HAP-1 (cell line): ENCODE results near the gene WSCD2.

Experiments
- DNase-seq, 2 experiments: peaks; one replicate each; pipeline ENCODE4 v3.0.0-alpha.2; 2016 to 2020; ENCODE audit warnings: low spot score in 2 of 2
- H3K27me3 ChIP-seq: fragments of 250-450 bp; sonication (Bioruptor Pico); 2 replicates; pipeline ENCODE4 v1.5.1; 2020; ENCODE audit warnings: low read depth, mild to moderate bottlenecking, moderate library complexity
- H3K36me3 ChIP-seq: fragments of 250-450 bp; sonication (Bioruptor Pico); replicated peaks from 2 replicates; pipeline ENCODE4 v1.5.1; 2020; ENCODE audit warnings: mild to moderate bottlenecking
- H3K4me1 ChIP-seq: fragments of 250-450 bp; sonication (Bioruptor Pico); 2 replicates; pipeline ENCODE4 v1.5.1; 2020; ENCODE audit warnings: mild to moderate bottlenecking
- H3K4me3 ChIP-seq: fragments of 250-450 bp; sonication (Bioruptor Pico); 2 replicates; pipeline ENCODE4 v1.5.1; 2020; ENCODE audit warnings: mild to moderate bottlenecking, moderate library complexity
- H3K9me3 ChIP-seq: fragments of 250-450 bp; sonication (Bioruptor Pico); 2 replicates; pipeline ENCODE4 v1.5.1; 2020; ENCODE audit warnings: mild to moderate bottlenecking, moderate library complexity
- in situ Hi-C: fragments of 300-500 bp; cut with MboI; formaldehyde crosslinking; loops from 3 replicates; pipeline ENCODE4 v1.14.3; 2020; ENCODE audit warnings: low sequenced_read_pairs, inconsistent platforms, mixed read lengths

The WSCD2 gene

GRCh38 chr12:108282676-108283075 is 153.6 kb downstream of the WSCD2 start:
- H3K36me3 ChIP-seq = no peaks in the 10 kb centered on the region
- no peaks in the 10 kb centered on the region for H3K9me3 ChIP-seq
- in situ Hi-C loops = no loop called here
- no peak for DNase-seq
- H3K4me3 ChIP-seq = no peak overlapping the region
- H3K4me1 ChIP-seq = no peaks in the 10 kb centered on the region
- no peaks in the 10 kb centered on the region for H3K27me3 ChIP-seq

GRCh38 chr12:108284163-108284562 is 155.1 kb downstream of the WSCD2 start:
- Histone ChIP-seq H3K36me3 (no peaks in the 10 kb centered on the region), H3K4me1 (no peaks in the 10 kb centered on the region), H3K9me3 (no peaks in the 10 kb centered on the region), H3K27me3 (no peaks in the 10 kb centered on the region), H3K4me3 (no peak overlapping the region)
- in situ Hi-C loops = no loop called here
- DNase-seq = no peak

GRCh38 chr12:108285016-108285415 is 155.9 kb downstream of the WSCD2 start:
- H3K4me1 ChIP-seq = no peaks in the 10 kb centered on the region
- no peak overlapping the region for H3K4me3 ChIP-seq
- no peaks in the 10 kb centered on the region for H3K36me3 ChIP-seq
- H3K27me3 ChIP-seq = no peaks in the 10 kb centered on the region
- DNase-seq = no peak
- in situ Hi-C loops = no loop called here
- H3K9me3 ChIP-seq = no peaks in the 10 kb centered on the region

GRCh38 chr12:108287227-108287626 is 158.1 kb downstream of the WSCD2 start:
- H3K36me3 ChIP-seq = no peaks in the 10 kb centered on the region
- H3K9me3 ChIP-seq = no peaks in the 10 kb centered on the region
- H3K4me1 ChIP-seq = no peaks in the 10 kb centered on the region
- no peak overlapping the region for H3K4me3 ChIP-seq
- DNase-seq = no peak
- H3K27me3 ChIP-seq = no peaks in the 10 kb centered on the region
- in situ Hi-C loops = no loop called here

- in situ Hi-C loops = no loop called here
- Histone ChIP-seq H3K27me3 (no peaks in the 10 kb centered on the region), H3K4me1 (no peaks in the 10 kb centered on the region)
Measured at GRCh38 chr12:108289350-108290161, 160.5 kb downstream of the WSCD2 start.

GRCh38 chr12:108295641-108296040 is 166.6 kb downstream of the WSCD2 start:
- Histone ChIP-seq H3K4me3 (no peak overlapping the region), H3K36me3 (no peaks in the 10 kb centered on the region), H3K9me3 (no peaks in the 10 kb centered on the region), H3K4me1 (no peaks in the 10 kb centered on the region), H3K27me3 (0 out of 2 replicates have a peak, but pooled peaks cover 3% of the 10 kb centered on the region)
- no peak for DNase-seq
- in situ Hi-C loops = no loop called here

More at GRCh38 chr12:108289350-108290161, 160.5 kb downstream of the WSCD2 start:
- DNase-seq = no peak
- Histone ChIP-seq H3K9me3 (no peaks in the 10 kb centered on the region), H3K36me3 (no peaks in the 10 kb centered on the region), H3K4me3 (no peak overlapping the region)

- no peak for DNase-seq
- no peaks in the 10 kb centered on the region for H3K9me3 ChIP-seq
- no peaks in the 10 kb centered on the region for H3K4me1 ChIP-seq
- no peaks in the 10 kb centered on the region for H3K36me3 ChIP-seq
- 0 out of 2 replicates have a peak, but pooled peaks cover 3% of the 10 kb centered on the region for H3K27me3 ChIP-seq
- in situ Hi-C loops = no loop called here
- no peak overlapping the region for H3K4me3 ChIP-seq
Measured at GRCh38 chr12:108296945-108297344, 167.9 kb downstream of the WSCD2 start.

- in situ Hi-C loops = no loop called here
- Histone ChIP-seq H3K27me3 (0 out of 2 replicates have a peak, but pooled peaks cover 3% of the 10 kb centered on the region), H3K4me1 (no peaks in the 10 kb centered on the region), H3K36me3 (no peaks in the 10 kb centered on the region), H3K4me3 (no peak overlapping the region), H3K9me3 (no peaks in the 10 kb centered on the region)
- no peak for DNase-seq
Measured at GRCh38 chr12:108297424-108297823, 168.3 kb downstream of the WSCD2 start.

- in situ Hi-C loops = no loop called here
Measured at GRCh38 chr12:108297895-108298760, 169.0 kb downstream of the WSCD2 start.

GRCh38 chr12:108298761-108299275 is 169.7 kb downstream of the WSCD2 start:
- H3K9me3 ChIP-seq = no peaks in the 10 kb centered on the region
- H3K4me3 ChIP-seq = no peak overlapping the region
- no peaks in the 10 kb centered on the region for H3K36me3 ChIP-seq
- H3K4me1 ChIP-seq = no peaks in the 10 kb centered on the region
- in situ Hi-C loops = no loop called here
- no peak for DNase-seq
- 0 out of 2 replicates have a peak, but pooled peaks cover 3% of the 10 kb centered on the region for H3K27me3 ChIP-seq

More at GRCh38 chr12:108297895-108298760, 169.0 kb downstream of the WSCD2 start:
- H3K27me3 ChIP-seq = 0 out of 2 replicates have a peak, but pooled peaks cover 3% of the 10 kb centered on the region
- H3K4me3 ChIP-seq = no peak overlapping the region
- no peaks in the 10 kb centered on the region for H3K9me3 ChIP-seq
- no peak for DNase-seq
- H3K4me1 ChIP-seq = no peaks in the 10 kb centered on the region
- no peaks in the 10 kb centered on the region for H3K36me3 ChIP-seq

GRCh38 chr12:108299516-108299915 is 170.4 kb downstream of the WSCD2 start:
- in situ Hi-C loops = no loop called here
- Histone ChIP-seq H3K4me1 (no peaks in the 10 kb centered on the region), H3K36me3 (no peaks in the 10 kb centered on the region), H3K9me3 (no peaks in the 10 kb centered on the region), H3K4me3 (no peak overlapping the region), H3K27me3 (0 out of 2 replicates have a peak, but pooled peaks cover 3% of the 10 kb centered on the region)
- DNase-seq = no peak
